Omental fat pad (tissue), 4 donors: ENCODE measurements around the gene MFRP. TPM values are rescaled to one million over a fixed set of nuclear protein-coding genes. Genes with fewer than 3 reads are reported as not detected.
A peak's percentile ranks its signal among the peaks of the same experiment; 100 is the strongest.

Experiments
- ATAC-seq: fragments of 150-250 bp; one replicate; pipeline ENCODE4 v1.9.1; 2016; ENCODE audit warnings: mild to moderate bottlenecking, moderate library complexity; ENCODE audit not compliant: low FRiP score
- DNase-seq: peaks from one replicate; pipeline ENCODE4 v3.0.0-alpha.2; 2019; ENCODE audit warnings: low spot score
- CTCF ChIP-seq, 3 donors: fragments of 450-650 bp; IDR thresholded peaks; one replicate each; pipeline ENCODE4 v1.5.1; 2016 to 2017; ENCODE audit warnings: antibody characterized with exemption in 3 of 3, mild to moderate bottlenecking in 3 of 3, moderate library complexity in 2 of 3
- total RNA-seq, 4 donors: library from RNA; depleted of rRNA; stranded (reverse); fragments of >200 nt; gene quantifications; one replicate each; pipeline ENCODE4 v1.1.0, GENCODE V29; 2016

The MFRP gene
- total RNA-seq, 4 donors from 2014 or later = not detected

GRCh38 chr11:119381181-119381988 lies 34.9 kb upstream of the MFRP start, which contains the start of gene USP2:
USP2 (minus strand) TSS chr11:119381690; CDS start chr11:119373480, 8,210 bp downstream.
- peak; percentile 91 for DNase-seq
- peak in 2 of 3 donors; percentile 16 to 62 for TF ChIP-seq CTCF (IDR thresholded peaks at IDR 0.05)
- peak; percentile 97 for ATAC-seq

- no peak for TF ChIP-seq CTCF (IDR thresholded peaks at IDR 0.05)
- DNase-seq (no peak), ATAC-seq (no peak)
Measured at GRCh38 chr11:119380827-119381180, 34.3 kb upstream of the MFRP start.

GRCh38 chr11:119380160-119380826 lies 33.8 kb upstream of the MFRP start:
- DNase-seq = no peak
- no peak for TF ChIP-seq CTCF (IDR thresholded peaks at IDR 0.05)
- no peak for ATAC-seq

- DNase-seq (no peak), ATAC-seq (no peak)
- no peak for TF ChIP-seq CTCF (IDR thresholded peaks at IDR 0.05)
Measured at GRCh38 chr11:119378851-119379465, 32.5 kb upstream of the MFRP start.

GRCh38 chr11:119377961-119378667 lies 31.6 kb upstream of the MFRP start:
- DNase-seq = no peak
- no peak for ATAC-seq
- TF ChIP-seq CTCF (IDR thresholded peaks at IDR 0.05) = no peak

GRCh38 chr11:119377112-119377901 lies 30.8 kb upstream of the MFRP start:
- no peak for TF ChIP-seq CTCF (IDR thresholded peaks at IDR 0.05)
- DNase-seq (no peak), ATAC-seq (no peak)
